Endodermal cell (in vitro differentiated cells): ENCODE results near the gene ZNF593. TPM values are rescaled to one million over a fixed set of nuclear protein-coding genes. Genes with fewer than 3 reads are reported as not detected.

Experiments
- DNase-seq: peaks from one replicate; pipeline ENCODE4 v3.0.0-alpha.2; 2017
- H3K27ac ChIP-seq: 2 replicates; pipeline ENCODE4 v1.5.1; 2013; ENCODE audit warnings: mild to moderate bottlenecking, low read depth, low read length, moderate library complexity
- H3K27me3 ChIP-seq: 2 replicates; pipeline ENCODE4 v1.6.1; 2013; ENCODE audit warnings: mild to moderate bottlenecking, low read length, moderate library complexity; ENCODE audit not compliant: insufficient read depth, control insufficient read depth, poor library complexity, severe bottlenecking
- H3K36me3 ChIP-seq: 2 replicates; pipeline ENCODE4 v1.7.0; 2013; ENCODE audit warnings: mild to moderate bottlenecking, low read length, moderate library complexity; ENCODE audit not compliant: control insufficient read depth, insufficient read depth
- H3K4me1 ChIP-seq: one replicate; pipeline ENCODE4 v1.7.0; 2013; ENCODE audit warnings: low read length; ENCODE audit not compliant: control insufficient read depth, insufficient read depth
- H3K4me3 ChIP-seq: 2 replicates; pipeline ENCODE4 v1.5.1; 2013; ENCODE audit warnings: mild to moderate bottlenecking, low read length, moderate library complexity
- H3K9ac ChIP-seq: 2 replicates; pipeline ENCODE4 v1.6.1; 2013; ENCODE audit warnings: mild to moderate bottlenecking, low read length, moderate library complexity; ENCODE audit not compliant: poor library complexity, severe bottlenecking; ENCODE audit errors: extremely low read depth
- H3K9me3 ChIP-seq: 2 replicates; pipeline ENCODE4 v1.6.1; 2013; ENCODE audit warnings: mild to moderate bottlenecking, low read length, moderate library complexity; ENCODE audit not compliant: control insufficient read depth
- H3K27ac Mint-ChIP-seq: 2 replicates; pipeline ENCODE4 v1.8.0; 2020; ENCODE audit warnings: mixed read lengths
- H3K27me3 Mint-ChIP-seq: 2 replicates; pipeline ENCODE4 v1.8.0; 2021; ENCODE audit warnings: mild to moderate bottlenecking, mixed read lengths; ENCODE audit not compliant: insufficient read depth
- H3K36me3 Mint-ChIP-seq: 2 replicates; pipeline ENCODE4 v1.8.0; 2020; ENCODE audit warnings: low read depth, mixed read lengths
- H3K4me1 Mint-ChIP-seq: 2 replicates; pipeline ENCODE4 v1.8.0; 2020; ENCODE audit warnings: mixed read lengths
- H3K4me3 Mint-ChIP-seq: 2 replicates; pipeline ENCODE4 v1.8.0; 2020; ENCODE audit warnings: mild to moderate bottlenecking, moderate library complexity, mixed read lengths
- H3K9me3 Mint-ChIP-seq: 2 replicates; pipeline ENCODE4 v1.8.0; 2020; ENCODE audit warnings: mild to moderate bottlenecking, mixed read lengths
- WGBS, 2 experiments: methylation state at CpG; one replicate each; pipeline versions ENCODE4 v1.1.5 to v1.1.7; 2013; ENCODE audit warnings: missing lambda C conversion rate in 2 of 2, mixed read lengths in 1 of 2; ENCODE audit not compliant: insufficient coverage in 1 of 2, insufficient read length in 1 of 2; 5-methylcytosine and 5-hydroxymethylcytosine counted together
- total RNA-seq, 2 donors: library from RNA; stranded (reverse); fragmentation: NEBNext Ultra II Directional in 1 of 2; extraction: Animal tissue kit (Norgen Biotek cat#: 25700) in 1 of 2; gene quantifications; 2 replicates in 1 of 2; 3 replicates in 1 of 2; pipeline ENCODE4 v1.2.1, GENCODE V29; 2021
- TF ChIP-seq, protein P1 (sequence below): fragments of 200-600 bp; sonication (generic); conservative IDR thresholded peaks from 2 replicates; pipeline ENCODE4 v1.5.0; 2021; ENCODE audit warnings: antibody characterized with exemption, mild to moderate bottlenecking

Gene ZNF593
- total RNA-seq, 2 donors from 2014 or later: 31.4 to 33.7 TPM

DNA sequence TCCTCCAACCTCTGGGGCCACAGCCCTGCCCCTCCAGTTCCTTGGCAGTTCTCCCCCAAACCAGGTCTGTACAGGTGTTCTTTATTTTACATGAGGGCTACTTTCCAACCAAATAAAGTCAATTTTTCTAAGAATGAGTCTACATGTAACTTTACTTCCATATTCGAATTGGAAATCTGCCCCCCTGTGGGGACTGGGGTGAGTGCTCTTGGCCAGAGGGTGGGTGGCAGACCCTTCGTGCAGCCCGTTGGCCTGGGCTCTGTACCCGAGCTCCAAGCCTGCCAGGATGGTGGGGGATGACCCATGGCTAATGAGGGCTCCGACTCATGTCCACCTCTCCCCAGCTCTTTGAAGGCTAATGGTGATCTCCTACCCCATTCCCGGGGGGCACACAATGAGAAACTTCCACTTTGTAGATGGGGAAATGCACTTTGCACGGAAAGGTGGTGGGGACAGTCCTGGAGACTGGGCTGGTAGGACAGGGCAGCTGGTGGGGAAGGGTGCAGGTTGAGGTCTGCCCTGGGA lies 20.1 kb downstream of the ZNF593 start:
- H3K4me3 Mint-ChIP-seq: no peak overlapping the region
- peak overlapping the region; percentile 65 for H3K27ac Mint-ChIP-seq
- 89 to 100% methylated on average over 3 to 7 of the region's 7 CpGs for WGBS, 2 experiments

DNA sequence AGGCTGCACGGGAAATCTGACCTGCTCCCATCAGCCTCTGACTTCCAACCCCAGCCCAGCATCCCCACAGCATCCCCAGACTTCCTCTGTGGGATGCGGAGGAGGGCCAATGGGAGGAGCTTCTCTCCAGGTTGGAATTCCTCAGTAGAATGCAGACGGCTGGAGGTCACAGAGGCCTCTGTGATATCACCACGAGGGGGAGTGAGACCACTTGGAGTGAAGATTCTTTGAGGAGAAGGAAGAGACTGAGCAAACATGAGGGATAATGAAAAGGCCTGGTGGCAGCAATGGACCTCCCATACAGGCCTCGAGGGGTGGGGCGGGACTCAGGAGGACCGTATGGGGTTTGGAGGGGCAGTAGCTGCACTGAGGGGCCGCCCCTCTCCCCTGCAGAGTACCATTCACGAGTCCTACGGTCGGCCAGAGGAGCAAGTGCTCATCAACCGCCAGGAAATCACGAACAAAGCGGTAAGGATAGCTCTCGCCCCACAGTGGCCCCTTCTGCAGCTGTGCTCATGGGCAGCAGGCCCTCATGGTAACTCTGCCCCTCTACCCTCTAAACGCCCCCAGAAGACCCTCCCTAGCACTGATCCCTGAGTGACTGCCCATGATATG lies 20.8 kb downstream of the ZNF593 start, which contains the start of gene CATSPER4:
Gene CATSPER4, plus strand, starts transcription at position 230 of the 615 bp plus-strand sequence. Its CDS starts 26 bp downstream, at position 256.
- no peak within 1 kb of the TSS for H3K4me3 Mint-ChIP-seq
- peak within 1 kb of the TSS; percentile 69 for H3K27ac Mint-ChIP-seq
- no peaks in the 10 kb centered on the region for H3K4me1 ChIP-seq
- H3K4me3 ChIP-seq: no peak within 1 kb of the TSS
- DNase-seq: peak; percentile 96
- H3K27me3 ChIP-seq: no peaks in the 10 kb centered on the region
- no peaks in the 10 kb centered on the region for H3K9me3 Mint-ChIP-seq
- no peak within 1 kb of the TSS for H3K9ac ChIP-seq
- TF ChIP-seq, protein P1, sequence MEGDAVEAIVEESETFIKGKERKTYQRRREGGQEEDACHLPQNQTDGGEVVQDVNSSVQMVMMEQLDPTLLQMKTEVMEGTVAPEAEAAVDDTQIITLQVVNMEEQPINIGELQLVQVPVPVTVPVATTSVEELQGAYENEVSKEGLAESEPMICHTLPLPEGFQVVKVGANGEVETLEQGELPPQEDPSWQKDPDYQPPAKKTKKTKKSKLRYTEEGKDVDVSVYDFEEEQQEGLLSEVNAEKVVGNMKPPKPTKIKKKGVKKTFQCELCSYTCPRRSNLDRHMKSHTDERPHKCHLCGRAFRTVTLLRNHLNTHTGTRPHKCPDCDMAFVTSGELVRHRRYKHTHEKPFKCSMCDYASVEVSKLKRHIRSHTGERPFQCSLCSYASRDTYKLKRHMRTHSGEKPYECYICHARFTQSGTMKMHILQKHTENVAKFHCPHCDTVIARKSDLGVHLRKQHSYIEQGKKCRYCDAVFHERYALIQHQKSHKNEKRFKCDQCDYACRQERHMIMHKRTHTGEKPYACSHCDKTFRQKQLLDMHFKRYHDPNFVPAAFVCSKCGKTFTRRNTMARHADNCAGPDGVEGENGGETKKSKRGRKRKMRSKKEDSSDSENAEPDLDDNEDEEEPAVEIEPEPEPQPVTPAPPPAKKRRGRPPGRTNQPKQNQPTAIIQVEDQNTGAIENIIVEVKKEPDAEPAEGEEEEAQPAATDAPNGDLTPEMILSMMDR: peak; percentile 81
- peaks cover 5% of the 10 kb centered on the region for H3K36me3 ChIP-seq
- no peaks in the 10 kb centered on the region for H3K9me3 ChIP-seq
- peaks cover 26% of the 10 kb centered on the region for H3K36me3 Mint-ChIP-seq
- H3K4me1 Mint-ChIP-seq: peaks cover 6% of the 10 kb centered on the region
- WGBS, 2 experiments: 41 to 61% methylated on average over 11 to 16 of the region's 16 CpGs
- no peak within 1 kb of the TSS for H3K27ac ChIP-seq
- H3K27me3 Mint-ChIP-seq: peaks cover 5% of the 10 kb centered on the region

More for the DNA sequence above, 20.1 kb downstream of the ZNF593 start:
- Histone ChIP-seq H3K4me1 (no peaks in the 10 kb centered on the region), H3K27me3 (no peaks in the 10 kb centered on the region), H3K4me3 (no peak overlapping the region), H3K9me3 (no peaks in the 10 kb centered on the region), H3K9ac (no peak overlapping the region), H3K36me3 (peaks cover 5% of the 10 kb centered on the region), H3K27ac (no peak overlapping the region)
- TF ChIP-seq, protein P1: no peak
- no peak for DNase-seq
- Mint-ChIP-seq H3K9me3 (no peaks in the 10 kb centered on the region), H3K27me3 (peaks cover 5% of the 10 kb centered on the region), H3K4me1 (peaks cover 6% of the 10 kb centered on the region), H3K36me3 (peaks cover 29% of the 10 kb centered on the region)

DNA sequence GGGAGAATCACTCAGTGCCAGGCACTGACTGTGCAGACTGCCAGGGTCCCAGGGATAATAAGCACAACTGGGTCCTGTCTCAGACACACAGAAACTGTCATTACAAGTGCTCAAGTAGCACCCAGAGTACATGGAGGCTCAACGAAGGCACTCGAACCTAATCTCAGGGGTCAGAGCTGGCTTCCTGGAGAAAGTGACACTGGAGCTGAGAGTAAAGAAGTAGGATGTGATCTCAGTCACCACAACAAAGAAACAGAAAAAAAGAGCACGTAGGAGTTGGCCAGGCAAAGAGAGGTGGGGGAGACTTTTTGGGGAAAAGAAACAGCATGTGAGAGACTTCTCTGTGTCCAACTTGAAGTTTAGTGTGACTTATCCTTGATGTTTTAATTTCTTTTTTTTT lies 22.0 kb downstream of the ZNF593 start:
- 71 to 88% methylated on average over 1 to 3 of the region's 3 CpGs for WGBS, 2 experiments
- Mint-ChIP-seq H3K36me3 (peaks cover 17% of the 10 kb centered on the region), H3K27ac (no peak overlapping the region), H3K4me1 (peaks cover 6% of the 10 kb centered on the region), H3K4me3 (no peak overlapping the region), H3K27me3 (peaks cover 9% of the 10 kb centered on the region), H3K9me3 (no peaks in the 10 kb centered on the region)
- TF ChIP-seq, protein P1: no peak
- Histone ChIP-seq H3K27me3 (no peaks in the 10 kb centered on the region), H3K27ac (no peak overlapping the region), H3K4me1 (no peaks in the 10 kb centered on the region), H3K4me3 (no peak overlapping the region), H3K36me3 (peaks cover 5% of the 10 kb centered on the region), H3K9ac (no peak overlapping the region), H3K9me3 (no peaks in the 10 kb centered on the region)
- no peak for DNase-seq
